ENCODE measurements around the gene SEMA4B.

Gene SEMA4B

GRCh38 chr15:90265271-90266060, 64.3 kb downstream of the SEMA4B start, which contains the start of gene NGRN:
Gene NGRN (plus strand): TSS chr15:90265672. CDS start chr15:90265713, 41 bp downstream.
- Histone ChIP-seq H3K36me3 (ENCODE audit: low read length) (peaks cover 18% of the 10 kb centered on the region), H3K4me2 (ENCODE audit: low read depth, low read length, poor library complexity, severe bottlenecking) (peak within 1 kb of the TSS; percentile 94), H4K20me1 (ENCODE audit: low read depth, low read length) (peaks cover 8% of the 10 kb centered on the region; the same call in 1 of the 2 replicates), H3K9me2 (replicated peaks; ENCODE audit: insufficient read depth, low read length) (no peaks in the 10 kb centered on the region), H3K27me3 (ENCODE audit: low read length) (no peaks in the 10 kb centered on the region), H3K9ac (ENCODE audit: low read length) (peak within 1 kb of the TSS; percentile 81), H3K27ac (ENCODE audit: low read depth, low read length) (peak within 1 kb of the TSS; percentile 68), H3K4me3 (ENCODE audit: insufficient read depth, low read length, poor library complexity, severe bottlenecking) (peak within 1 kb of the TSS; percentile 68), H3F3A (ENCODE audit: insufficient read depth) (no peaks in the 10 kb centered on the region), H3K9me3 (ENCODE audit: insufficient read depth, low read length) (no peaks in the 10 kb centered on the region), H2AFZ (ENCODE audit: low read depth, low read length, severe bottlenecking) (peak within 1 kb of the TSS; percentile 76), H3K79me2 (ENCODE audit: insufficient read depth, low read length) (peaks cover 42% of the 10 kb centered on the region)
- TF ChIP-seq CTCF (IDR thresholded peaks at IDR 0.05; ENCODE audit: insufficient read depth, low read length, poor library complexity, severe bottlenecking) (no peak), EZH2phosphoT487 (conservative IDR thresholded peaks at IDR 0.05; ENCODE audit: low read length) (no peak)

- Histone ChIP-seq H3K27me3 (ENCODE audit: low read length) (no peaks in the 10 kb centered on the region), H3K36me3 (ENCODE audit: low read length) (peaks cover 19% of the 10 kb centered on the region), H3K4me3 (ENCODE audit: insufficient read depth, low read length, poor library complexity, severe bottlenecking) (peak overlapping the region; percentile 68), H4K20me1 (ENCODE audit: low read depth, low read length) (peaks cover 8% of the 10 kb centered on the region; the same call in 1 of the 2 replicates), H2AFZ (ENCODE audit: low read depth, low read length, severe bottlenecking) (peak overlapping the region; percentile 76), H3K79me2 (ENCODE audit: insufficient read depth, low read length) (peaks cover 47% of the 10 kb centered on the region), H3K9me2 (replicated peaks; ENCODE audit: insufficient read depth, low read length) (no peaks in the 10 kb centered on the region), H3F3A (ENCODE audit: insufficient read depth) (no peaks in the 10 kb centered on the region), H3K9ac (ENCODE audit: low read length) (peak overlapping the region; percentile 81), H3K9me3 (ENCODE audit: insufficient read depth, low read length) (no peaks in the 10 kb centered on the region), H3K27ac (ENCODE audit: low read depth, low read length) (peak overlapping the region; percentile 68), H3K4me2 (ENCODE audit: low read depth, low read length, poor library complexity, severe bottlenecking) (peak overlapping the region; percentile 94)
- TF ChIP-seq CTCF (IDR thresholded peaks at IDR 0.05; ENCODE audit: insufficient read depth, low read length, poor library complexity, severe bottlenecking) (no peak), EZH2phosphoT487 (conservative IDR thresholded peaks at IDR 0.05; ENCODE audit: low read length) (no peak)
Observed at GRCh38 chr15:90266061-90266431, 64.9 kb downstream of the SEMA4B start.

- Histone ChIP-seq H3K4me3 (ENCODE audit: insufficient read depth, low read length, poor library complexity, severe bottlenecking) (peak overlapping the region; percentile 68), H3F3A (ENCODE audit: insufficient read depth) (no peaks in the 10 kb centered on the region), H3K27ac (ENCODE audit: low read depth, low read length) (peak overlapping the region; percentile 68), H3K27me3 (ENCODE audit: low read length) (no peaks in the 10 kb centered on the region), H3K9me2 (replicated peaks; ENCODE audit: insufficient read depth, low read length) (no peaks in the 10 kb centered on the region), H4K20me1 (ENCODE audit: low read depth, low read length) (peaks cover 8% of the 10 kb centered on the region; the same call in 1 of the 2 replicates), H3K9me3 (ENCODE audit: insufficient read depth, low read length) (no peaks in the 10 kb centered on the region), H3K9ac (ENCODE audit: low read length) (peak overlapping the region; percentile 81), H3K4me2 (ENCODE audit: low read depth, low read length, poor library complexity, severe bottlenecking) (peak overlapping the region; percentile 94), H3K36me3 (ENCODE audit: low read length) (peaks cover 22% of the 10 kb centered on the region), H3K79me2 (ENCODE audit: insufficient read depth, low read length) (peaks cover 52% of the 10 kb centered on the region), H2AFZ (ENCODE audit: low read depth, low read length, severe bottlenecking) (peak overlapping the region; percentile 76)
- TF ChIP-seq CTCF (IDR thresholded peaks at IDR 0.05; ENCODE audit: insufficient read depth, low read length, poor library complexity, severe bottlenecking): no peak
- no peak for TF ChIP-seq EZH2phosphoT487 (conservative IDR thresholded peaks at IDR 0.05; ENCODE audit: low read length)
Observed at GRCh38 chr15:90266485-90266884, 65.4 kb downstream of the SEMA4B start.
